ENCODE data around the gene MCM7. TPM values are rescaled to one million over a fixed set of nuclear protein-coding genes. Genes with fewer than 3 reads are reported as not detected.

Gene MCM7
- total and polyA plus RNA-seq, 2 of the 13 experiments (the other 11 are each of a cell fraction or from before 2014, with no cell fraction given), result 84.5 to 214 TPM

DNA sequence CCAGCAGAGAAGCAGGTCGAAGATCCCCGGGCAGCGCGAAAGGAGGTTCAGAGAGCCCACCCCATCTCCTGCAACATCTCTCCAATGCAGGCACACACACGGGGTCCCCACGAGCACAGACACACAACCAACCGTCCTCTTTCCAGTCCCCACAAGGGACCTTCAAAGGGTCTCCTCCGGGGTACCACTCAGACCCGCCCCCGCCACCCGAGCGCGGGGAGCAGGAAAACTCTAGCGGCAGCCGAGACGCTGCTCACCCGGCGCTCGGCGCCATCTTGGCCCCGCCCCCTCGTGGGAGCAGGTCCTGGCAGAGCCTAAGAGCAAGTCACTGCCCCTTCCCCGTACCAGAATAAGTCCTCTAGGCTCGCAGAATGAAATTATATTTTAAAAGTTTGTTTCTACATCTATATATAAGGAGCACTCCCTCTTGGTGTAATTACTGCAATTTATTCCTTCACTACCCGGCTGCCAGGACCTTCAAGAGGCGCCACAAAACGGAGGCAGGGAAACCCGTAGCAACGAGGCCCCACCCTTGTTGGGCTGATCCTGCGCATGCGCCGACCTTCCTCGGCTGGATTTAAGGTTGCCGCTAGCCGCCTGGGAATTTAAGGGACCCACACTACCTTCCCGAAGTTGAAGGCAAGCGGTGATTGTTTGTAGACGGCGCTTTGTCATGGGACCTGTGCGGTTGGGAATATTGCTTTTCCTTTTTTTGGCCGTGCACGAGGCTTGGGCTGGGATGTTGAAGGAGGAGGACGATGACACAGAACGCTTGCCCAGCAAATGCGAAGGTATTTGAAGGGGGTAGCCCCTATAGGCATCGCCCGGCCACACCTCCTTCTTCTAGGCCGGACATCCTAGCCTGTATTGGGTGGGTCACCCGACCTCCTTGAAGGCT, 18.1 kb upstream of the MCM7 start, which contains the start of the genes CNPY4 and TAF6 (continued):
- TF ChIP-seq SAFB2 (CRISPR knock-in tag; IDR thresholded peaks at IDR 0.05; ENCODE audit: borderline replicate concordance, low read depth), result no peak; the same call in 1 of the 2 replicates
- peak; percentile 98 for TF ChIP-seq YY1 (IDR thresholded peaks at IDR 0.05; ENCODE audit: insufficient read depth, insufficient replicate concordance, low read depth, low read length)
- peak; percentile 65; the same call in 1 of the 2 replicates for TF ChIP-seq ZSCAN25 (CRISPR knock-in tag; IDR thresholded peaks at IDR 0.05)
- TF ChIP-seq ZNF747 (CRISPR knock-in tag; IDR thresholded peaks at IDR 0.05; ENCODE audit: borderline replicate concordance), result no peak; the same call in 1 of the 2 replicates
- no peak; the same call in 1 of the 2 replicates for TF ChIP-seq ZNF235 (CRISPR knock-in tag; IDR thresholded peaks at IDR 0.05; ENCODE audit: borderline replicate concordance)
- TF ChIP-seq SP4 (CRISPR knock-in tag; IDR thresholded peaks at IDR 0.05), result no peak; the same call in 1 of the 2 replicates
- no peak for TF ChIP-seq HNF4A (CRISPR knock-in tag; IDR thresholded peaks at IDR 0.05)
- TF ChIP-seq, protein P1, sequence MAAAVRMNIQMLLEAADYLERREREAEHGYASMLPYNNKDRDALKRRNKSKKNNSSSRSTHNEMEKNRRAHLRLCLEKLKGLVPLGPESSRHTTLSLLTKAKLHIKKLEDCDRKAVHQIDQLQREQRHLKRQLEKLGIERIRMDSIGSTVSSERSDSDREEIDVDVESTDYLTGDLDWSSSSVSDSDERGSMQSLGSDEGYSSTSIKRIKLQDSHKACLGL (CRISPR knock-in tag; IDR thresholded peaks at IDR 0.05), result no peak
- no peak; the same call in 1 of the 2 replicates for TF ChIP-seq ZNF563 (CRISPR knock-in tag; IDR thresholded peaks at IDR 0.05)
- no peak for TF ChIP-seq ZC3H13 (CRISPR knock-in tag; IDR thresholded peaks at IDR 0.05)
- no peak for TF ChIP-seq CEBPG (CRISPR knock-in tag; IDR thresholded peaks at IDR 0.05)
- TF ChIP-seq ZNF570 (CRISPR knock-in tag; IDR thresholded peaks at IDR 0.05; ENCODE audit: borderline replicate concordance), result 0 out of 2 replicates have a peak, but pooled peaks have one; percentile 43
- no peak for TF ChIP-seq MTA3 (CRISPR knock-in tag; IDR thresholded peaks at IDR 0.05)
- no peak for TF ChIP-seq SMARCE1 (IDR thresholded peaks at IDR 0.05; ENCODE audit: borderline replicate concordance)
- no peak for TF ChIP-seq ATM (IDR thresholded peaks at IDR 0.05; ENCODE audit: borderline replicate concordance)
- no peak for TF ChIP-seq KDM4B (CRISPR knock-in tag; IDR thresholded peaks at IDR 0.05)
- 0 out of 2 replicates have a peak, but pooled peaks have one; percentile 53 for TF ChIP-seq ZNF709 (CRISPR knock-in tag; IDR thresholded peaks at IDR 0.05)
- TF ChIP-seq ZNF660 (CRISPR knock-in tag; IDR thresholded peaks at IDR 0.05; ENCODE audit: borderline replicate concordance, low read depth), result 0 out of 2 replicates have a peak, but pooled peaks have one; percentile 28
- peak; percentile 26; the same call in 1 of the 2 replicates for TF ChIP-seq SRY (CRISPR knock-in tag; IDR thresholded peaks at IDR 0.05)
- peak; percentile 62; the same call in 1 of the 2 replicates for TF ChIP-seq ZNF772 (CRISPR knock-in tag; IDR thresholded peaks at IDR 0.05)
- TF ChIP-seq POLR2AphosphoS5 (IDR thresholded peaks at IDR 0.05; ENCODE audit: low read depth, low read length), result peak; percentile 72
- TF ChIP-seq ADNP (CRISPR knock-in tag; IDR thresholded peaks at IDR 0.05), result no peak
- TF ChIP-seq, protein P2, sequence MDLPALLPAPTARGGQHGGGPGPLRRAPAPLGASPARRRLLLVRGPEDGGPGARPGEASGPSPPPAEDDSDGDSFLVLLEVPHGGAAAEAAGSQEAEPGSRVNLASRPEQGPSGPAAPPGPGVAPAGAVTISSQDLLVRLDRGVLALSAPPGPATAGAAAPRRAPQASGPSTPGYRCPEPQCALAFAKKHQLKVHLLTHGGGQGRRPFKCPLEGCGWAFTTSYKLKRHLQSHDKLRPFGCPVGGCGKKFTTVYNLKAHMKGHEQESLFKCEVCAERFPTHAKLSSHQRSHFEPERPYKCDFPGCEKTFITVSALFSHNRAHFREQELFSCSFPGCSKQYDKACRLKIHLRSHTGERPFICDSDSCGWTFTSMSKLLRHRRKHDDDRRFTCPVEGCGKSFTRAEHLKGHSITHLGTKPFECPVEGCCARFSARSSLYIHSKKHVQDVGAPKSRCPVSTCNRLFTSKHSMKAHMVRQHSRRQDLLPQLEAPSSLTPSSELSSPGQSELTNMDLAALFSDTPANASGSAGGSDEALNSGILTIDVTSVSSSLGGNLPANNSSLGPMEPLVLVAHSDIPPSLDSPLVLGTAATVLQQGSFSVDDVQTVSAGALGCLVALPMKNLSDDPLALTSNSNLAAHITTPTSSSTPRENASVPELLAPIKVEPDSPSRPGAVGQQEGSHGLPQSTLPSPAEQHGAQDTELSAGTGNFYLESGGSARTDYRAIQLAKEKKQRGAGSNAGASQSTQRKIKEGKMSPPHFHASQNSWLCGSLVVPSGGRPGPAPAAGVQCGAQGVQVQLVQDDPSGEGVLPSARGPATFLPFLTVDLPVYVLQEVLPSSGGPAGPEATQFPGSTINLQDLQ (CRISPR knock-in tag; IDR thresholded peaks at IDR 0.05), result no peak
- TF ChIP-seq, protein P3, sequence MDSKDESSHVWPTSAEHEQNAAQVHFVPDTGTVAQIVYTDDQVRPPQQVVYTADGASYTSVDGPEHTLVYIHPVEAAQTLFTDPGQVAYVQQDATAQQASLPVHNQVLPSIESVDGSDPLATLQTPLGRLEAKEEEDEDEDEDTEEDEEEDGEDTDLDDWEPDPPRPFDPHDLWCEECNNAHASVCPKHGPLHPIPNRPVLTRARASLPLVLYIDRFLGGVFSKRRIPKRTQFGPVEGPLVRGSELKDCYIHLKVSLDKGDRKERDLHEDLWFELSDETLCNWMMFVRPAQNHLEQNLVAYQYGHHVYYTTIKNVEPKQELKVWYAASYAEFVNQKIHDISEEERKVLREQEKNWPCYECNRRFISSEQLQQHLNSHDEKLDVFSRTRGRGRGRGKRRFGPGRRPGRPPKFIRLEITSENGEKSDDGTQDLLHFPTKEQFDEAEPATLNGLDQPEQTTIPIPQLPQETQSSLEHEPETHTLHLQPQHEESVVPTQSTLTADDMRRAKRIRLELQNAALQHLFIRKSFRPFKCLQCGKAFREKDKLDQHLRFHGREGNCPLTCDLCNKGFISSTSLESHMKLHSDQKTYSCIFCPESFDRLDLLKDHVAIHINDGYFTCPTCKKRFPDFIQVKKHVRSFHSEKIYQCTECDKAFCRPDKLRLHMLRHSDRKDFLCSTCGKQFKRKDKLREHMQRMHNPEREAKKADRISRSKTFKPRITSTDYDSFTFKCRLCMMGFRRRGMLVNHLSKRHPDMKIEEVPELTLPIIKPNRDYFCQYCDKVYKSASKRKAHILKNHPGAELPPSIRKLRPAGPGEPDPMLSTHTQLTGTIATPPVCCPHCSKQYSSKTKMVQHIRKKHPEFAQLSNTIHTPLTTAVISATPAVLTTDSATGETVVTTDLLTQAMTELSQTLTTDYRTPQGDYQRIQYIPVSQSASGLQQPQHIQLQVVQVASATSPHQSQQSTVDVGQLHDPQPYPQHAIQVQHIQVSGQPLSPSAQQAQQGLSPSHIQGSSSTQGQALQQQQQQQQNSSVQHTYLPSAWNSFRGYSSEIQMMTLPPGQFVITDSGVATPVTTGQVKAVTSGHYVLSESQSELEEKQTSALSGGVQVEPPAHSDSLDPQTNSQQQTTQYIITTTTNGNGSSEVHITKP (CRISPR knock-in tag; IDR thresholded peaks at IDR 0.05; ENCODE audit: low read depth), result peak; percentile 82

Measured in HepG2 (cell line).